ENCODE results near the gene NBEA.
"Not testable (repeated sequence)": the region's sequence is repeated elsewhere in the genome, so short reads cannot be mapped to it uniquely, and the experiment has no call there.

The NBEA gene

DNA sequence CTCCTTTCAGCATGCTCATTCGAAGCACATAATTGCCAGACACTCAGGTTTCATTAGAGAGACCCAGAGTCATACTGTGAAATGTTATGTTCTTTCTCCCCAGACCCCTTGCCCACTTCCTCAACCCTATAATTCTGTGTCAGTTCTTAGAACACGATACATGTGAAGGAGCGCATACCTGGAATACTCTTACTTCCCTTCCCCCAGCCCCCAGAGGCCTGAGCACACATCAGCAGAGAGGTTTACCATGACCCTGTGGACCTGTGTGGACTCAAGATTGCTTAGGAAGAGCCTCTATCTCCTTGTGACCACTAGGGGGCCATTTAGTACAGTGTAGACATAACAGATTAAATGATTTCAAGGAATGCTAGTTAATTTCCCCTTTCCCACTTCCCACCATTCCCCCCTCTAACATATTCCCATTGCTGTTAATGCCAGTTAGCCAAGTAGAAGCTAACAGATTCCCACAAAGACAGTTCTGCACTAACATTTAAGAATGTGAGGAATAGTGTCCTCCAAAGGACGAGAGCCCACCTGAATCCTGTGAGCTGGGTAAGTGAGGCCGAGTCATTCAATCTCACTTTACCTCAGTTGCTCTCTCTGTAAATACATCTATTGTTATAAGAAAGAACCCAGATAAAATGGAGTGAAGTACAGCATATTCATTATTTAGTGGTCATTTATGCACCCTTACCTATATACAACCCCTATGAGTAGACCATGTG is 688.6 kb downstream of the NBEA start:
- no peak for DNase-seq

DNA sequence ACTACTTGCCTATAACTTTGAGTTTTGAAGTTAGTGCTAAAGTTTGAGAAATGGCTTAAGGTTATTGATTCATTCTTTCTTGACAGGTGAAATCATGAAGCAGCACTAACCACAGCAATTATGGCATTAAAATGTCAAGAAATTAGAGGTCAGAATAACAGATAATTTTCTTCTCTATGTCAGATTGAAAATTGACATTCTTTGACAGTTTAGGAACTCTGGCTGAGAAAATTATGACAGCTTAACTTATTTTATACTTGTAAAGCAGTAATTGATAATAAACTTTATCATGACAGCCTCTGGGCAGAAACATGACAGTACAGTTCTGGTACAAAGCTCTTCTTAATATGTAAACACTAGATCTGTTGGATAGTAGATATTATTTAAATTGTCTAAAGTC is 689.6 kb downstream of the NBEA start:
- DNase-seq: no peak

DNA sequence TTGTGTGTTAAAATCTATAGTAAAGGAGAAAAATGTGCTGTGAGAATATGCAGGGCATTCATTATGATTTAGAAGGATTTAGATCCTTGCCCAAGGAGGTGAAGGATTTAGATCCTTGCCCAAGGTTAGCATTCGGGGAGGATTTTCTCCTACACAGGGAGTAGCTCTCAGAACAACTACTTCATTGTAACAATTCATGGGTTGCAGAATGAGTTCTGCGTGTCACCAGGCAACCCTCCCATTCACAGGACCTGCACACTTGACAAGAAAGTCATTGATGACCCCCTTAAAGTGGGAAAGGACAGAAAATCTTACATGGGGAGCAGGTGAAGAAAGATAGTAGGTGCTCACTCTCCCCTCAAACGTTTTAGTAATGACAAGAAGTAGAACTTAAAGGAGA is 701.6 kb downstream of the NBEA start:
- DNase-seq: no peak

DNA sequence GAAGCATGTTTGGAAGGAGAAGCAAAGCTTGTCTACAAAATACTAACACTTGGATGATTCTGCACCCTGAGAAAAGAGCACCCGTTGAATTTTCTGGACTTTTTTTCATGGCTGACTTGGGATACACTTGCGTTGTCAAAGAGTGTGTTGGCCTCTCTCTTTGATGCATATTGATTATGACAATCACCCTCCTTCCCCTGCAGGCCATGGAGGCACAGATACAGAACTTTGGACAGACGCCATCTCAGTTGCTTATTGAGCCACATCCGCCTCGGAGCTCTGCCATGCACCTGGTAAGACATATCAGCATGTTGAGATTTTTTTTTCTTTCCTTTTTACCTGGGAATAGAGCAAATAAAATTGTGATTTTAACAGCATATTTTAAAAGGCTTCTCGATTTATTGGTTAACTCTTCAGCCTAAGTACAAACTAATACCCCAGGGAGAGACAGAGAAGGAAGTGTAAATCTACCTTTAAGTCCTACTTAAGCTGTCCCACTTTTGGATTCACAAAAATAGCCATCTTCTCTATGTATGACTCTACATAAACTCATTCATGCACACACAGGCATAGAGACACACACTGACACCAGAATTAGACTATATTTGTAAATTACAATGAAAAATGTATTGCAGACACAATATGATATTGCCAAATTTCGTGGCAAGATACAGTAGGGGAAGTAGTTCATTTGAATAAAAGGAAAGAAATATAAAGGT is 704.1 kb downstream of the NBEA start:
- no peak for DNase-seq

DNA sequence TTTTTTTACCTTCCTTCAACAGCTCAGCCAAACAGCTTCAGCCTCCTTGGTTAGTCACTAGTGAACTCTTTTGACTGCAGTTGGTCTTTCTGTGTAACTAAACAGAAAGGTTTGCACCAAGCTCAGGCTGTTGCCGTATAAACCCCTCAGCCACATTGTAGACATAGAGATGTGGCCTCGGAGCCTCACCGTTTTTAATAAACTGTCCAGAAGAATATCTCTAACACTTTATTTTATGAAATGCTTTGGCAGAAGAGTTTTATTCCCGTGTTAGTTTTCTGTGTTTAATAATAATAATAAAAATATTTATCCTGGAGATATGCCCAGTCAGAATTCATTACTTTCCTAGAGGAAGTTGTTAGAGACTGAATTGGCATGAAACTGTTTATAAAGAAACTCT is 706.1 kb downstream of the NBEA start:
- no peak for DNase-seq

DNA sequence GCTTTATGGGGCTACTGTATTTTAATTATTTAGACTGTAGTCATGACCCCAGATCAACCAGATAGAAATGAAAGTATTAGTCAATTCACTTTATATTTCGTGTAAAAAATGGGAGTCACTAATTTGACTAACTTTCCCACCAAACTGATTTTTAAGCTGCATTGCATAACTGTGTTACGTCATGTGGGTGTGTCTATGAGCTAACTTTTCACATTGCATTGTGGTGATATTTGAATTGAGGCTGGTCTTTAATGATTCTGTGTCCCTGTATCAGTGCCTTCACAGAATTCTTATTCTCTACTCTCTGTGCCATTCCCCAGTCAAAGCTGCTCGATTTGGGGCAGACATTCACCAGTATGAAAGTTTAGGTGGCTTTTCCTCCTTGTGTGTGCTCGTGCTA is 707.1 kb downstream of the NBEA start:
- no peak for DNase-seq

DNA sequence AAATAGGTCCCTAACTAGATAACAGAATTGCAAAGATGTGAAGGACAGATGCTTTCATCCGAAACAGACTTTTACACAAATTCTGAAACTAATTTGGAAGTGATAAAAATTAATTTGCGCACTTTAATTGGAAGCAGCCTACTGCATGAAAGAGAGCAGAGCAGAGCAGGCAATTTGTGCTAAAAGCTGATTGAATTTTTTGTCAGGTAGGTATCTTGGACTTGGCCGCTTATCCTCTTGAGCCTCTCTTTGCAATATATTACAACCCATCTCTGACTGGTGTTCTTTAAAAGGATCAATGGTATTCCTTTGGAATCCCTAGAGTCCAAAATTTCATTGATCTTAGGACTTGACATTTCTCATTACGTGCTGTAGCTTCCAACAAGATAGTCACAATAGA is 717.7 kb downstream of the NBEA start:
- no peak for DNase-seq

DNA sequence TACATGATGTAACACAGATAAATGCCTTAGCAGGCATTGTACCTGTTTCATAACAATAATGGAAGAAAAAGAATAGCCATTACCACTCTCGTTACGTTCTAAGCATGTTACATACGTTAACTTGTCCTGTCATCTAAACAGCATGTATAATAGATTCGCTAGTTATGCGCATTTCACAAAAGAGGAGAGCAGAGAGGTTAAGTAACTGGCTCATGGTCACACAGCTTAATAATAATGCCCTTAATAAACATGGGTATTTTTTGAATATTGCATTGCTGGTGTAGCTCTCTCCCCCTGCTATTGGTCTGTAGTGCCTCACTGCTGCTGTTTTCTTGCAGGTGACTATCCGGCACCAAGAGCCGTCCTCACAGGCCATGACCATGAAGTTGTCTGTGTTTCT is 722.7 kb downstream of the NBEA start:
- DNase-seq: no peak

DNA sequence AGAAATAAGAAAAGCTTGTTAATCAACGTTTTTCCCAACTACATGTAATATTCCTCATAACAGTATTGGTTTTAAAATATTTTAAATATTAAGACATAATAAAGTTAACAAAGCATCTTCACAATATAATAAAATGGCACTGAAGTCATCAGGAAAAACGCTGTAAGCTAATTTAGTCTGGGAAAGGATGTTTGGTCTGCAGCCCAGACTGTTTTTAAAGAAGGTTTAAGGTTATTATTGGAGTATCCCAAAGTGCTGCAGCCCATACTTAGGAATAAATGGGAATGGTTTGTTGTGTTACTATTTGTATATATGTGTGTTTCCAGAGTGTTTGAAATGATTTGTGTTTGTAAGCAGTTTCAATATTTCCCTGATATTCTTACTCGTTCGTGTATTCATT is 727.3 kb downstream of the NBEA start:
- DNase-seq: no peak

DNA sequence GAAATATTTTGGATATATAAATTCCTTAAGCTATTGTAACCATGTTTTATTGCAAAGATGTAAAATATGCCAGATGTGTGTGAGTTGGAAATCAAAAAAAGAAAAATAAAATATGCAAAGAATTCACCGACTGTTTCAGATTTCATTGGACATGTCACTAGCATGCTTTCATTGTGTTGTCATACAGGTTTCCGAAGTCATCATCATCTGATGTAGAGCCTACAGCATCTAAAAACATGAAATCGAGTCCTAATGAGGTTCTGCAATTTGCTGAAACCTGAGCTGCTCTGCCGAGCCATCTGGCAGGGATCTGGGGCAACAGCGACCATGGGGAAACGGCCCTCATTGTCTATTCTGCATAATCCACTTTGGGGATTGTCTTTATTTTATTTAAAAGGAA is 730.5 kb downstream of the NBEA start:
- no peak for DNase-seq

DNA sequence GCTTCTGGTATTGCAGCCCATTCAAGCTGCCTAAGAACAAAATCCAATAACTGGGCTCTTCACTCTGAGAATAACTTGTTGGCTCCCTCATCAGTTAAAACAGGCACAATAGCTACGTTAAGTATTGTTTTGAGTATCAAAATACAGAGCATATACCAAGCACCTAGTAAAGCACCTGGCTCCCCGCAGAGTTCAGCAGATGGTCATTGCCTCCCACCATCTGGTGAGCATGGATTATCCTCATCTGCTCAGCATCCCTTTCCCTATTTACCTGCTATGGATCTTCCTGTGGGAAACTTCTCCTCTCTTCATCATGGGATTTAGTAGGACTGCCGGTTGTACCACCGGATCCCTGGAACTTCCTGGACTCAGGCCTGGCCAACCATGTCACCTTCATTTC is 733.6 kb downstream of the NBEA start:
- no peak for DNase-seq

DNA sequence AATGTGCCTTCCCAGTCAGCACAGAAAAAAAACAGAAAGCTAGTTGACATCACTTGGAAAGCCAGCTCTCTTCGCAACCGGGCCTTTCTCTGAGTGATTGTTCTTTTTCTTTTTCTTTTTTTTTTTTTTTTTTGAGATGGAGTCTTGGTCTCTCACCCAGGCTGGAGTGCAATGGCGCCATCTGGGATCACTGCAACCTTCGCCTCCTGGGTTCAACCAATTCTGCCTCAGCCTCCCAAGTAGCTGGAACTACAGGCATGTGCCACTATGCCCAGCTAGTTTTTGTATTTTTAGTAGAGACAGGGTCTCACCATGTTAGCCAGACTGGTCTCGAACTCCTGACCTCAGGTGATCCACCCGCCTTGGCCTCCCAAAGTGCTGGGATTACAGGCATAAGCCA is 735.8 kb downstream of the NBEA start:
- not testable (repeated sequence) for DNase-seq

DNA sequence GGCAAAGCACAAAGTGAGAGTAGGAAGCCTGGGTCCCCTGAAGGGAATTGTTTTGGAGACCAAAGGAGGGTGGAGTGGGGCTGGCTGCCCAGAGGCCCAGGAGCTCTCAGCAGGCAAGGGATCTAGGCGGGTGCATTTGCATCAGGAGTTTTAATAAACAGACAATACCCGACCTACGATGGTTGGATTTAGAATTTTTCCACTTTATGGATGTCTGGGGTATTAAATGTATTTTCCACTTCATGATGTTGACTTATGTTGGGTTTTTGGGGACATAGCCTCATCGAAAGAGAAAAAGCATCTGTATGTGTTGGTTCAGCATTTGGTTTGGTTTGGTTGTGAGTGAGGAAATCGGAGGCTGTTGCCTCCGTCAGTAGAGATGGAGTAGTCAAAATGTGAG is 739.6 kb downstream of the NBEA start:
- no peak for DNase-seq

DNA sequence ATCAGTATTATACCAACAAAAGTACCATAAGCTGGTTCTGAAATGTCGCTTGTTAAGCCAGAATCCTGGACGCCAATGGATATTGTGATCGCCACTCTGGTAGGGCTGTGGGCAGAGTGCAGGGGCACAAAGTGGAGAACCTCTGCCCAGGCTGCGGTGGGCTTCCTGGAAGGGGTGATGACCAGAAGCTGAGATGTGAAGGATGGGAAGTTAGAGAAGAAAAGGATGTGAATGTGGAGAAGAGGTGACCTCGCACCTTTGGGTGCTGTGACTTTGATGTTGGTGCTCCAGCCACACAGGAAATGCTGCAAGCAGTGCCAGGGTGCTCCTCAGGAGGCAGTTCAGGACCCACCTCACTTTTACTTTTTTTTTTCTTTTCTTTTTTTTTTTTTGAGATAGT is 742.4 kb downstream of the NBEA start:
- no peak for DNase-seq

DNA sequence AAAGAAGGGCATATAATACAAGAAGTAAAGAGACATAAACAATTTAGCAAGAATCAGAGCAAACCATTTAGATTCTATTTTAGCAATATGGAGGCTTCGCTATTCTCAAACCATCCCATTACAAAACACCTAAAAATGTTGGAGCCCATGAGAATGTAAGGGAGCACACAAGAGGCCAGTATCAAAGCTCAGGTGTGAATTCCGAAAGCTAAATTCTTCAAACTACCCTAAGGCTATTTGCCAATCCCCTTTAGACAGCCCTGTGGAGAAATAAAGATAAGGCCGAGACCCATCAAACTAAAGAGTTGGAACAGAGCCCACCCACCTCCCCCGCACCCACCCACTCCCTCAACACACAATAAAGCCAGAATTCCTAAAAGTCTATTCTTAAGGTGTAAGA is 745.3 kb downstream of the NBEA start:
- no peak for DNase-seq

DNA sequence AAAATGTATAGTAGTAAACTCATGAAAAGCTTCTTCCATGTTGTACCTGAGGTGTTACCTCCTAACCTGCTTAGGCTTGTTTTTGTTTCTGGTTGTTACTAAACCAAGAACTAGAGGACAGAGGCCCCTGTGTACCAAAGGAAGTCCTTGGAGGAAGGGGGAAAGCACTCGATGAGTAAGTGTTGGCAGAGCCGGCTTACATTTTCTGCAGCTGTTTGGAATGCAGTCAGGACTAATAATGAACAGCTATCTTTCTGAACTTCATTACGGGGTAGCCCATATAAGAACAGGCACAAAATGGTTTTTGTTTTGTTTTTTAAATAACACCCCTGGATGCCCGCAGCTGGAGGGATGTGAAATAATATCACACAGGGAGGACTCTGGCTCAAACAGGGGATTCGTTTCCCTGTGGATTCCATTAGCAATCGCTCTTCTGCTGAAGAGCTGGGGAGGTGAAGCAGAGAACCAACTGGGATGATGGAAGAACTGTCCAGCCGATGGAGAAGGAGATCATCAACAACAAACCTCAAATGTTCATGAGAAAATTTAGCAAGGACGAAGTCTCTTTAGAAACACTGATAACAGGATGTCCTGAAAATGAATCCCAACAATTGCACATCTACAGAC is 748.6 kb downstream of the NBEA start:
- no peak for DNase-seq

DNA sequence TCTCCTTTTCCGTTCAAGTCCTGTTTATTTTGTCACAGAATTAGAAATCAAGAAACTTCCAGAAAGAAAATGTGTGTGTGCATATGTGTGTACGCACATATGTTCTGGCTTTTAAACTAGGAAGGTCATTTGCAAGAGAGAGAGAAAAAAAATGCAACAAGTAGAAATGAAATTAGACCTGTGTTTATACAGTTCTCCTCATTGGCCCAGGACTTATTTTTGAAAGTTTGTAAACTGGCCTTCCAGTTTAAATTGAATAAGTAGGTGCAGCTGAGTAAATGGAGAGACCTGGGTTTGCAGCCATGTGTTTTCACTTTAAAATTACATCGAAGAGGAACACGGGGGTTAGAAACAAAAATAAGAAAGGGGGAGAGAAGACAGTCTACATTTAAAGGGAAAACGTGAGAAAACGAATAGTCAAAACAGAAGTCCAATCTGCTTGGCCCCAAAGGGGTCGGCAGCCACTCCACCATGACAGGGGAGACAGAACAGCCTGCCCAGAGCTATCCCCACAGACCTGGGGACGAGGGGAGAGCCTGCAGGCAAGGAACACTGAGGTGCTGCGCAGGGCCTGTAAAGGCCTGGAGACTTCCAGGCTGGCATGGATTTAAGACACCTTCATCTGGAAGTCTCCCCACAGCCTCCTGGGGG is 751.2 kb downstream of the NBEA start:
- no peak for DNase-seq

DNA sequence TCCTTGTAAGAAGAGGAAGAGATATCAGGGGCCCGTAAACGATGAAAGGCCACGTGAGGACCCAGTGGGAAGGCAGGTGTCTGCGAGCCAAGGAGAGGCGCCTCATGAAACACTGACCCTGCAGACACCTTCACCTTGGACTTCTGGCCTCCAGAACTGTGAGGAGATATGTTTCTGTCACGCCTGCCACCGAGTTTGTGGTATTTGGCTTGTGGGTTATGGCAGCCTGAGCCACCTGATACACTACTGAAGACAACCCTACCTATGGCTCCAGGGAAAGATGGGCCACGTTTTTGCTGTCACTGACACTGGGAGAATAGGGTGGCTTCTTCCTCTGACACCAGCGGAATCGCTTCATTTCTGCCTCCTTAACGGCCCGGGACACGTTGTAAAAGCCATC is 752.0 kb downstream of the NBEA start:
- DNase-seq: no peak

DNA sequence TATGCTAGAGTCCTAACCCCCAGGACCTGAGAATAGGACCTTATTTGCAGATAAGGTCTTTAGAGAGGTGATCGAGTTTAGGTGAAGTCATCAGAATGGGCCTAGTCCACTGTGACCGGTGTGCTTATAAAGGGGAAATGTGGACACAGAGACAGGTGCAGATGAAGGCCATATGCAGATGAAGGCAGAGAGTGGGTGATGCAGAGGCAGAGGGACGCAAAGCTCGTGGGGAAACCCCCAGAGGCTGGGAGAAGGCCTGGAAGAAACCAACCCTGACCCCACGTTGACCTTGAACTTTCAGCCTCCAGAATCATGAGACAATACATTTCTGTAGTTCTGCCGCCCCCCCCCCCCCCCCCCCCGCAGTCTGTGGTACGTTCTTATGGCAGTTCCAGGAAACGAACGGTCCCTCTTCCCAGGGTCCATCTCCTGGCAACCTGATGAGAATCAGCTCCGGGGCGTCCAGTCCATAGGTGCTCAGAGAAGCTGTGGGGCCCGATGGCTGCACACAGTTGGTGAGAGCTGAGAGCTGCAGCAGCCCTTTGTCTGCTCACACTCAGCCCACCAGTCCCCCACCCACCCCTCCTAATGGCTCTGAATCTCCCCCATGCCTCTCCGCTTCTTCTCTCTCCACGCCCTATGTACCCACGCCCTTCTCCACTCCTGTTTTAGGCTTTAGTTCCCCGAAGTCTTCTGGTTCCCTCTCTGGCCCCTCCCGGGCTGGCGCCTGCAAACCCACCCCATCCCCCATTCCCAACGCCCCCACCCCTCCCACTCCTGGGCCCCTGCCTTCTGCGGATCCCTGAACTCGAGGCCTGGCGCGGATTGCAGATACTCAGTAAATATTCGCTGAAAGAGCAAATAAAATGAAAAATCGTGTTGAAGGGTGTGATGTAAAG is 752.7 kb downstream of the NBEA start:
- DNase-seq: no peak

DNA sequence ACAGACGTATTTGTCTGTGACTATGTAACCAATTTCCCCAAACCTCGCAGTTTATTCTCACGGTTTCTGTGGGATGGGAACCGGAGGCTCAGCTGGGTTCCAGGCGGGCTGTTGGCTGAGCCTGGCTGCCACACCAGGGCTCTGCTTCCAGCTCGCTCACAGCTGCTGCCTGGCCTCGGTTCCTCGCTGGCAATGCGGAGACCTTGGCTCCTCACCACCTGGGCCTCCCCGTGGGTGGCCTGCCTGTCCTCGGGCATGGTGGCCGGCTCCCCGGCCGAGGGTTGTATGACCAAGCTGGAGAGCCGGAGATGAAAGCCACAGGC is 753.3 kb downstream of the NBEA start:
- no peak for DNase-seq

DNA sequence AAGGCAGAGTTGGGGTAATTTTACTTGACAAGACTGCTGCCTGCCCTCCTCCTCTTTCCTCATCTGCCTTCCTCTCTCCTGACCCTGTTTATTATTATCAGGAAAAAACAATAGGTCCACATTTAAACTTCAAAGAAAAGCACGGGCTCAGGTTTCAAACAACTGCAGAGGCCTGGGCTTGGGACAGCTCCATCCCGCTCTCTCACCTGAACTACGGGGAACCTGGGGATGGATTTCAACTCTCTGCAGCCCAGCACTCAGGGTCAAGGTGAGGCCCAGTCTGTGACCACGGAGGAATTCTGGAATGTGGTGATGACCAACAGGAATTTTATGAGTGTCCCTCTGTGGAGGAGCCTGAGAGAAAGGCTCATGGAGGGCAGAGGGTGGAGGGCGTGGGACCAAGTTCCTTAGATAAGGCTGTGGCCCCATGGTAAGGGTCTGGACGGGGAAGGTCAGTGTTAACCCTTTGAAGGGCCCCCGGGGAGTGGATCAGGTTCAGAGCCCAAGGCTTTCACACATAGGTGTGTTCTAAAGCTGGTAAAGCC is 755.2 kb downstream of the NBEA start:
- DNase-seq: no peak
